T-helper 17 cell (primary cell): ENCODE data around the gene WSCD2. TPM values are rescaled to one million over a fixed set of nuclear protein-coding genes. Genes with fewer than 3 reads are reported as not detected.
"Not testable (repeated sequence)": the region's sequence is repeated elsewhere in the genome, so short reads cannot be mapped to it uniquely, and the experiment has no call there.

Source experiments
- ATAC-seq: fragments of 150-1000 bp; cut with Tn5 transposase; 2 replicates; pipeline ENCODE4 v1.10.0; 2021; ENCODE audit warnings: mild to moderate bottlenecking, moderate library complexity
- DNase-seq, 3 donors: peaks; one replicate each; pipeline versions ENCODE4 v3.0.0 to v3.0.0-alpha.2; 2020 to 2021
- H3K9me3 ChIP-seq: one replicate; pipeline ENCODE4 v1.7.0; 2013; ENCODE audit warnings: low read length, mild to moderate bottlenecking; ENCODE audit not compliant: control insufficient read depth, poor library complexity, severe bottlenecking
- H3K27ac Mint-ChIP-seq: one replicate; pipeline ENCODE4 v1.8.0; 2022; ENCODE audit warnings: mild to moderate bottlenecking, moderate library complexity, mixed read lengths
- H3K27me3 Mint-ChIP-seq: one replicate; pipeline ENCODE4 v1.8.0; 2022; ENCODE audit warnings: mixed read lengths
- H3K36me3 Mint-ChIP-seq: one replicate; pipeline ENCODE4 v1.8.0; 2022; ENCODE audit warnings: low read depth, mixed read lengths
- H3K4me1 Mint-ChIP-seq: one replicate; pipeline ENCODE4 v1.8.0; 2022; ENCODE audit warnings: mild to moderate bottlenecking, mixed read lengths
- H3K4me3 Mint-ChIP-seq: one replicate; pipeline ENCODE4 v1.8.0; 2022; ENCODE audit warnings: mild to moderate bottlenecking, moderate library complexity, mixed read lengths
- total RNA-seq, 4 donors: library from RNA in 2 of 4; stranded (reverse) in 2 of 4; gene quantifications; one replicate each; pipeline ENCODE4 v1.2.3 and lab custom pipeline; 2022 to 2026

The WSCD2 gene
- total RNA-seq, 2 donors from 2014 or later: 0.60 TPM; not detected in 1

DNA sequence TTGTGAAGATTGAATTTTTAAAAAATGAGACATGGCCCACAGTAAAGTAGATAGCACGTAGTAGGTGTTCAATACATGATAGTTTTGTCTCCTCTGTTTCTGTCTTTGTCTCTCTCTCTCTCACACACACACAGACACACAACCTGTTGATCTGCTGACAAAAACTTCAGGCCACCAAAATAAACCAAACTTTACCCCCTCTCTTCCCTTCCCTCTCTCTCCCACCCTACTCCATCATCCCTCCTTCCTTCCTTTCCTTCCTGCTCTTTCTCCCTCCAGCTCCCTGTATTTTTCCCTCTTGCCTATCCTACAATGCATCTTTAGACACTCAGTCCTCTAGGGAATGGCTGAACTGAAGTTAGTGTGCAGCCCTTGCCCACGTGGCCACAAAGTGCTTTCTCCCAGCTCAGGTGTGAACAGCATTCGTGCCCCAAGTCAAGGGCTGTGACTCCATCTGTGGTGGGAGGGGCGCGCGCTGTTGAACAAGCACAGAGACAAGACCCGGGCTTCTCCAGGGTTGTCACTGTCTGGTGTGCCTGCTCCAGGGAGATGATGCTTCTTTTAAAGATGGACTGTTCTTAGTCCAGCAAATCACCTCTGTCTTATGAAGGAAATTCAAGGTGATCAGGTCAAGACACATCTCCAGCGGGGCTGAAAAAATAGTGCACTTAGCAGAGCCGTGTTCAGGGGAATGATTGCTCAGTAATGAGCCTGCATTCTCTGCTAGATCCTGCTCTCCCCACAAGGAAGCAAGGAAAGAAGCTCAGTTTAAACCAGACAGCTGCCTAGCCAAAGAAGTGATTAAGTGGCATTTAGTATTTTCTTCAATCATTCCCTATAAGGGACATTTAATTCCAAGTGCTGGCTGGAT is 75.3 kb downstream of the WSCD2 start:
- Mint-ChIP-seq H3K36me3 (peaks cover 2% of the 10 kb centered on the region), H3K4me1 (no peaks in the 10 kb centered on the region), H3K4me3 (no peak overlapping the region), H3K27ac (no peak overlapping the region), H3K27me3 (peaks cover 65% of the 10 kb centered on the region)
- DNase-seq: no peak
- no peak for ATAC-seq
- H3K9me3 ChIP-seq: no peaks in the 10 kb centered on the region

DNA sequence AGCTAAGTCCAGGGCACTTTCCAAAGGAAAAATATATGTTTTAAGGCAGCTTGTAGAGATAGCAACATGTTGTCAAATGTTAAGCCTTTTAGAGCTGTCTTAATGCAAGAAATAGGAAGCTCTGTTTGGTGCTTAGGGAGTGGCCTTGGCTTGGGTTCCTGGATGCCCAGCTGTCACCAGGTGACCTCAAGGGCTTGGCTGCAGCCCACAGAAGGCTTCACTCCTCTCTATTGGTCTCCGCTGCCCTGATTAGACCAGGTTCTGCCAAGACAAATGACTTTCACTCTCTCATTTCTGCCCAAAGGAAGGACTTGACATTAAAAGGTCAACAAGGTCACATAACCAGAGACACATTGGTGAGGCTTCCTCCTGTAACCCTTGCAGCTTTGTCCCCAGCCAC is 76.8 kb downstream of the WSCD2 start:
- H3K27me3 Mint-ChIP-seq: peaks cover 69% of the 10 kb centered on the region
- H3K4me1 Mint-ChIP-seq: no peaks in the 10 kb centered on the region
- H3K36me3 Mint-ChIP-seq: peaks cover 2% of the 10 kb centered on the region
- H3K9me3 ChIP-seq: no peaks in the 10 kb centered on the region
- ATAC-seq: no peak
- no peak for DNase-seq
- H3K27ac Mint-ChIP-seq: no peak overlapping the region
- no peak overlapping the region for H3K4me3 Mint-ChIP-seq

DNA sequence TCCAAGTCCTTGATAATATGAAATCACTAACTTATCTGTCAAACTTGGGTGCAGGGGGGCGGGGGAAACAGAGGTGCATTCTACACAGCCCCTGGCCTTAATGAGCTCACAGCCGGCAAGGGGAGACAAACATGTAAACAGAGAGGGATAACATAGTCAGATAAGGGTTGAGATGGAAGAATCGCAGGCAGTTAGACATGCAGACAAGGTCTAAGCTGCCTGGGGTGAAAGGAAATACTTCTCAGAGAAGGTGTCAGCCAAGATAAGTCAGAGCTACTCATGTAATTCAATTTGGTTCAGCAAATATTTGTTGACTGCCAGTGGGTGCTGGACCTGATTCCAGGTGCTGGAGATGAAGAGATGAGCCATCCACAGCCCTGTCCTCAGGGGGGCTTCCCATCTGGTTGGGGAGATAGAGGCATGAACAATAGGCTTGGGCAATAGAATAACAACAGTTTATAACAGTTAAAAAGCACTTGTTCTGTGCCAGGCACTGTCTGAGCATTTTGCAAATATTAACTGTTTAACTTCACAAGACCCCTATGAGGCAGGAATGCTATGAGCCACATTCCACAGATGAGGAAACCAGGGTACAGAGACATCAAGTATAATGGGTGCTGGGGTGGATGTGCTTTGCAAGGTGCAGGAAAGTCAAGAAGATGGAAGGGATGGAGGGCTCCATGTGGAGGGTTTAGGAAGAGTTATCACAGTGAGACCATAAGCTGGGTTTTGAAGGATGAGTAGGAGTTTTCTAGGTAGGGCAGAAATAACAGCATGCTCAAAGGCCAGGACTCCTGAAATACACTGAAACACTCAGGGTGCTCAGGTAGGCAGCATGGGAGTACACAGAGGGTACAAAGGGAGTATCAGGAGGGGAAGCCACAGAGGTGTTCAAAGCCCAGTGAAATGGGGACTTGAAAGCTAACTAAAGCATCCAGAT is 79.0 kb downstream of the WSCD2 start:
- no peaks in the 10 kb centered on the region for H3K4me1 Mint-ChIP-seq
- DNase-seq (no peak), ATAC-seq (no peak)
- H3K4me3 Mint-ChIP-seq: no peak overlapping the region
- H3K9me3 ChIP-seq: no peaks in the 10 kb centered on the region
- H3K27ac Mint-ChIP-seq: no peak overlapping the region
- peaks cover 2% of the 10 kb centered on the region for H3K36me3 Mint-ChIP-seq
- peaks cover 47% of the 10 kb centered on the region for H3K27me3 Mint-ChIP-seq

DNA sequence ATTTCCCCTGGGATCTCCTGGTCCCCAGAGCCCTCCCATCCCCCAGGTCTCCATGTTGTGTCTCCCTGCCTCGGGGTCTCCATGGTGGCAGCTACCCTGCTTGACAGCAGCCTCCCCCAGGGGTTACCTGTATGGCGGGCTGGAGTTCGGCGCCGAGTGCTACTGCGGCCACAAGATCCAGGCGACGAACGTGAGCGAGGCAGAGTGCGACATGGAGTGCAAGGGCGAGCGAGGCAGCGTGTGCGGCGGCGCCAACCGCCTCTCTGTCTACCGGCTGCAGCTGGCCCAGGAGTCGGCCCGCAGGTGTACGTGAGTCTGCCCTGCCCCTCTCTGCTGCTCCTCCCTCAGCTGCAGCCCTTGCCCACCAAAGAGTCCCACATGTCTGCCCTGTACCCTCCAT is 80.9 kb downstream of the WSCD2 start:
- Mint-ChIP-seq H3K4me3 (no peak overlapping the region), H3K27ac (no peak overlapping the region), H3K36me3 (peaks cover 2% of the 10 kb centered on the region), H3K27me3 (peaks cover 35% of the 10 kb centered on the region), H3K4me1 (no peaks in the 10 kb centered on the region)
- no peak for DNase-seq
- ATAC-seq: no peak
- no peaks in the 10 kb centered on the region for H3K9me3 ChIP-seq

DNA sequence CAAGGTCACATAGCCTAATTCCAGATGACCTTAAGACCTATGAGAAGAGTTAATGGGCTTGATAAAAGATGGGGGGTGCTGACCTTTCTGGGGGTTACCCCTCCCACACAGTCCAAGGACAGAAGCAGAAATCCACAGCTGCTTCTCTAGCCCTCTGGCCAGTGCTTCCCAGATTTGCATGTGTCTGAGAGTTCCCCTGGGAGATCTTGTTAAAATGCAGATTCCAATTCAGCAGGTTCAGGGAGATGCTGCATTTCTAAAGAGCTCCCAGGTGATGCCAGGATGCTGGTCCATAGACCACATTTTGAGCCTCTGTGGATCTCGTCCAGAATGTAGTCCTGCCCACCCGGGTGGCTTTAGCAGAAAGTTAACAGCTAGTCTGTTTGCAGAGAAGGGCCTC is 82.1 kb downstream of the WSCD2 start:
- Mint-ChIP-seq H3K4me3 (no peak overlapping the region), H3K27me3 (peaks cover 43% of the 10 kb centered on the region), H3K27ac (no peak overlapping the region), H3K4me1 (no peaks in the 10 kb centered on the region), H3K36me3 (peaks cover 2% of the 10 kb centered on the region)
- no peaks in the 10 kb centered on the region for H3K9me3 ChIP-seq
- no peak for ATAC-seq
- DNase-seq: no peak

DNA sequence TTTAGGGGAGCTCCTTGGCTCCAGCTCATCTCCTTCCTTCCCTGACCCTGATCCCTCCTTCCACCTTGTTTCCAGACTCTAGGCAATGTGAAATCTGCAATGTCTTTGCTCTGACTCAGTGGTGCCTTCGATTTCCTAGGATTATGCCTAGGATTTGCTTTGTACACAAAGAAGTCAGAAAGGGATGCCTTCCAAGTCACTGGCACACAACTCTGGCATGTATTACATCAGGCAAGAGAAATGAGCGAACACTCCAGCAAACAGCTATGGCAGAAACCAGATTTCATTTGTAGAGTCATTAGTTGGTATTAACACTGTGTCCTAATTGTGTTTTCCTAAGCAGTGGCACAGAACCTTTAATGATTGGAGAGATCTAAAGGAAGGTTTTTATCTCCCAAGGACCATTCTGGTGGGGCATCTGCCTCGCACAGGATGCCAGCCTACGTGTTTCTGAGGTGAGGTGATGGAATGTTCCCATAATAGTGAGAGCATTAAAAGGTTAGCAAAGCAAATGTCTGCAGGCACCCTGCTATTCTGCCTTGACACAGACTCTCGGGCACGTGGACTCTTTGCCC is 84.9 kb downstream of the WSCD2 start:
- no peak overlapping the region for H3K27ac Mint-ChIP-seq
- peaks cover 2% of the 10 kb centered on the region for H3K36me3 Mint-ChIP-seq
- no peaks in the 10 kb centered on the region for H3K4me1 Mint-ChIP-seq

DNA sequence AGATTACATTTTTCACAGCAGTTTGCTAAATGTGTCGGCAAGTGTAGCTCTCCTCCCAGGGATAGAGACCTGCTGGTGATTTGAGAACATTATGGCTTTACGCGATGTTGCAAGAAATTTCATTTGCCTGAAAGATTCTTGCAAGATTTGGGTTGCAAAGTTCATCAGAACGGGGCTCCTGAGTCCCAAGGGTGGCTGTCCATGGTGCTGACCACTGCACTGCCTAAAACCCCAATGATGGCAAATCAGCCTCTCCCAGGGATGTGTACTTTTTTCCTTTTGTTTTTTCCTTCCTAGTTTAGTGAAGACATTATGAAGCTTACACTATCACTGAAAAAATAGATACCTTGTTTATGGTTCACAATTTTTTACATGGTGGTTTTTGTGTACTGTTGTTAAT is 85.4 kb downstream of the WSCD2 start:
- Mint-ChIP-seq H3K4me1 (no peaks in the 10 kb centered on the region), H3K36me3 (no peaks in the 10 kb centered on the region), H3K4me3 (no peak overlapping the region), H3K27me3 (peaks cover 38% of the 10 kb centered on the region), H3K27ac (no peak overlapping the region)
- no peak for DNase-seq
- no peak for ATAC-seq
- H3K9me3 ChIP-seq: no peaks in the 10 kb centered on the region

More for the DNA sequence above, 84.9 kb downstream of the WSCD2 start:
- DNase-seq (no peak), ATAC-seq (no peak)
- H3K9me3 ChIP-seq: no peaks in the 10 kb centered on the region
- Mint-ChIP-seq H3K27me3 (peaks cover 38% of the 10 kb centered on the region), H3K4me3 (no peak overlapping the region)

DNA sequence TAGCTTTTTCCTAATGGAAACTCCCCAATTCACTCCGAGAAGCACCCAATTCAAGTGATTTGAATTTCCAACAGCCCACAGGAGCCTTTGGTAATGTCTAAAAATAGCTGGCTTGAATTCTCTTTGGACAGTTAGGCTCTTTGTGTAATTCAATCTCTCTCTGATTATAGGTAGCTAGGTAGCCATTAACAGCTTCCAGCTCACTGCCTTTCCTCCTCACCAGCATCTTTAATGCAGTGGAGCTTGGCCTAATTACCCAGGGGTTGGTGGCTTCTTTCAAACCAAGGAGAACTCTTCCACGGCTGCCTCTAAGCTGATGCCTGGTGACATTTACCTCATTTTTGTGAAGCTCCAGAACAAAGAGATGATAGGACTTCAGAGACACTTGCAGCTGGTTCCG is 86.4 kb downstream of the WSCD2 start:
- no peak overlapping the region for H3K4me3 Mint-ChIP-seq
- H3K27ac Mint-ChIP-seq: no peak overlapping the region
- no peaks in the 10 kb centered on the region for H3K9me3 ChIP-seq
- H3K4me1 Mint-ChIP-seq: no peaks in the 10 kb centered on the region
- DNase-seq (no peak), ATAC-seq (no peak)
- no peaks in the 10 kb centered on the region for H3K36me3 Mint-ChIP-seq
- H3K27me3 Mint-ChIP-seq: peaks cover 39% of the 10 kb centered on the region

DNA sequence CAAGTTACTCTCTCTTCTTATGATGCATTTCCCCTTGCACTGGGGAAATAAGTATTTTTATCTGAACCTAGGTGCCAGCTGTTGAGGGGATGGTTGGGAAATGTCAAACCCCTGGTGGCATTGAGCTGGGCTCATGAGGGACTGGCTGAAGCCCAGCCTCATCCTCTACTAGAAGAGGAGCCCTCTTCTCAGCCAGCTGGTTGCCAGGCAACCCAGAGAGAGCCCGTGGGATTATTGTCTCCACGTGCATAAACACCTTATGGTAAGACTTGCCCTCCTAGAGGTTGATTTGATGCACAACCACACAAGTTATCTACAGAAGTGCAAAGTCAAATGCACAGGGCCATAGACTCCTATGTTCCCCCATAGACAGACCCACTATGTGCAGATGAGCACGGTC is 89.8 kb downstream of the WSCD2 start:
- Mint-ChIP-seq H3K36me3 (no peaks in the 10 kb centered on the region), H3K27me3 (peaks cover 44% of the 10 kb centered on the region), H3K4me3 (no peak overlapping the region), H3K4me1 (no peaks in the 10 kb centered on the region), H3K27ac (no peak overlapping the region)
- no peak for ATAC-seq
- no peaks in the 10 kb centered on the region for H3K9me3 ChIP-seq
- no peak for DNase-seq

DNA sequence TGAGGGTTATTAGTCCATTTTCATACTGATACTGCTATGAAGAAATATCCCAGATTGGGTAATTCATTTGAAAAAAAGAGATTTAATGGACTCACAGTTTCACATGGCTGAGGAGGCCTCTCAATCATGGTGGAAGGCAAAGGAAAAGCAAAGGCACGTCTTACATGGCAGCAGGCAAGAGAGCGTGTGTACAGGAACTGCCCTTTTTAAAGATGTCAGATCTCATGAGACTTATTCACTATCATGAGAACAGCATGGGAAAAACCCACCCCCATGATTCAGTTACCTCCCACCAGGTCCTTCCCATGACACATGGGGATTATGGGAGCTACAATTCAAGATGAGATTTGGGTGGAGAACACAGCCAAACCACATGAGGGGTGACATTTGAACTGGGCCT is 96.0 kb downstream of the WSCD2 start:
- not testable (repeated sequence) for H3K9me3 ChIP-seq, DNase-seq, H3K36me3 Mint-ChIP-seq, H3K27ac Mint-ChIP-seq, H3K4me3 Mint-ChIP-seq, ATAC-seq, H3K4me1 Mint-ChIP-seq
- H3K27me3 Mint-ChIP-seq: peaks cover 13% of the 10 kb centered on the region

DNA sequence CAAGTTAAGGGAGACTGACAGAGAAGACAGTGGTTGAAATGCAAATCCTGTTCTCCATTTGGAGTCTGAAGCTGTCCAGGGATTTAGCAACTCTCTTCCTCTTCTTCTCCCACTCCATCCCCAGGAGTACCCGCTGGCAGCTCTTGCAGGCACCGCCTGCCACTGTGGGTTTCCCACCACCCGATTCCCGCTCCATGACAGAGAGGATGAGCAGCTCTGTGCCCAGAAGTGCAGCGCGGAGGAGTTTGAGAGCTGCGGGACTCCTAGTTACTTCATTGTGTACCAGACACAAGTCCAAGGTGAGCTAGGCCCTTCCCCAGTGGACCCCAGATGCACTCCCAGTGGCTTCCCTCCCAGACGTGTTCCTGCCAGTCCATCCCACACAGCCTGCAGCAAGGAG is 97.8 kb downstream of the WSCD2 start:
- no peak overlapping the region for H3K4me3 Mint-ChIP-seq

DNA sequence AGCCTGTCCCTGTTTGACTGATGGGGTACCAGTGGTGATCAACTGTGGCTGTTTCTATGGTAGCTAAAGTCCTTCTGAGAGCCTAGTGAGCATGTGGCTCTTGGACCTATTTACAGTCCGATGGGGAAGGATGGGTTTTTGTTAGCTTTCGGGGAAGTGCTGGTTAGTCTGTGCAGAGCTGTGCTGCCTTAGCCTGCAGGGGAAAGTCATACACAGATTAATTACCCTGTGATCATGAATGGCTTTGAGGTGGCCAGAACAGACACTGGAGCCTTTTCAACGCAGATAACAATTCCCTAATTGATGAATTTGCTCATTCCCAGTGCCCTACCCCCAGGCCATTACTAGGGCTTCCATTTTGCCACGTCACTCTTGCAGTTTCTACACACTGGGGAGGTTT is 99.7 kb downstream of the WSCD2 start:
- ATAC-seq (no peak), DNase-seq (no peak)
- no peaks in the 10 kb centered on the region for H3K36me3 Mint-ChIP-seq
- H3K4me1 Mint-ChIP-seq: no peaks in the 10 kb centered on the region
- H3K4me3 Mint-ChIP-seq: no peak overlapping the region
- H3K27ac Mint-ChIP-seq: no peak overlapping the region
- no peaks in the 10 kb centered on the region for H3K9me3 ChIP-seq
- peaks cover 30% of the 10 kb centered on the region for H3K27me3 Mint-ChIP-seq

More for the DNA sequence above, 97.8 kb downstream of the WSCD2 start:
- no peak for DNase-seq
- Mint-ChIP-seq H3K36me3 (no peaks in the 10 kb centered on the region), H3K27me3 (peaks cover 18% of the 10 kb centered on the region), H3K4me1 (no peaks in the 10 kb centered on the region), H3K27ac (no peak overlapping the region)
- no peak for ATAC-seq
- H3K9me3 ChIP-seq: no peaks in the 10 kb centered on the region
